Measurements from ENCODE around the gene CERT1. TPM values are rescaled to one million over a fixed set of nuclear protein-coding genes. Genes with fewer than 3 reads are reported as not detected.
"Not testable (repeated sequence)": the region's sequence is repeated elsewhere in the genome, so short reads cannot be mapped to it uniquely, and the experiment has no call there.

The CERT1 gene
- total RNA-seq, 1 donor = 50.3 TPM

DNA sequence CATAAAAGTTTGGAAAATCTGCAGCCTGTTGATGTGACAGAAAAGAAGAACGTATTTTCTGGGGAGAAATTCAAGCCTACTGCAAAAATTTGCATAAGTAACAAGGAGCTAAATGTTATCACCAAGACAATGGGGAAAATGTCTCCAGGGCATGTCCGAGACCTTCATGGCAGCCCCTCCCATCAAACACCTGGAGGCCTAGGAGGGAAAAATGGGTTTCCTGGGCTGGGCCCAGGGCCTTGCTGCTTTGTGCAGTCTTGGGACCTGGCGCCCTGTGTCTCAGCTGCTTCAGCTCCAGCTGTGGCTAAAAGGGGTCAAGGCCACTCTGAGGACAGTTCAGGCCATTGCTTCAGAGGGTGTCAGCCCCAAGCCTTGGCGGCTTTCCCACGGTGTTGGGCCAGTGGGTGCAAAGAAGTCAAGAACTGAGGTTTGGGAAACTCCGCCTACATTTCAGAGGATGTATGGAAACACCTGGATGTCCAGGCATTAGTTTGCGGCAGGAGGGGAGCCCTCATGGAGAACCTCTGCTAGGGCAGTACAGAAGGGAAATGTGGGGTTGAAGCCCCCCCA lies 13.1 kb downstream of the CERT1 start:
- DNase-seq (ENCODE audit: insufficient read length, low spot score, missing footprints) = no peak
- H3K79me2 ChIP-seq (ENCODE audit: insufficient read depth, low read length) = peaks cover 62% of the 10 kb centered on the region
- no peaks in the 10 kb centered on the region for H4K20me1 ChIP-seq (ENCODE audit: insufficient read depth, low read length)

DNA sequence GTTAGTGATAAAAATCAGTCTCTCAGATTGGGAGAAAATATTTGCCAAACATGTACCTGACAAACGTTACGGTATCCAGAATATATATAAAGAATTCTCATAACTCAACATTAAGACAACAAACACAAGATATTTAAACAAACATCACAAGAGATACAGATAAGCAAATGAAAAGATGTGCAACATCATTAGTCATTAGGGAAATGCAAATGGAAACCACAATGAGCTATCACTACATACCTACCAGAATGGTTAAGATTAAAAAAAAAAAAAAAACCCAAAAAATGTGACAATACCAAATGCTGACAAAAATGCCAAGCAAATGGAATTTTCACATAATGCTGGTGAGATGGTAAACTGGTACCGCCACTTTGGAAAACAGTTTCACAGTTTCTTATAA lies 15.4 kb downstream of the CERT1 start:
- TF ChIP-seq CTCF (IDR thresholded peaks at IDR 0.05; ENCODE audit: extremely low read depth, low read depth, low read length) = no peak
- no peak overlapping the region for H2AFZ ChIP-seq (ENCODE audit: low read length)
- peaks cover 7% of the 10 kb centered on the region for H3K36me3 ChIP-seq (ENCODE audit: insufficient read depth, low read length)
- no peaks in the 10 kb centered on the region for H3K9me3 ChIP-seq (ENCODE audit: low read depth, low read length)
- H3K4me3 ChIP-seq (ENCODE audit: insufficient read depth, low read length) = no peak overlapping the region
- no peak overlapping the region for H3K4me2 ChIP-seq (ENCODE audit: insufficient read depth, low read length)
- peaks cover 51% of the 10 kb centered on the region for H3K79me2 ChIP-seq (ENCODE audit: insufficient read depth, low read length)
- no peaks in the 10 kb centered on the region for H3K4me1 ChIP-seq (ENCODE audit: insufficient read depth, low read length)
- DNase-seq (ENCODE audit: insufficient read length, low spot score, missing footprints) = no peak
- H3K27ac ChIP-seq (ENCODE audit: low read depth, low read length) = no peak overlapping the region
- no peaks in the 10 kb centered on the region for H3K27me3 ChIP-seq (ENCODE audit: insufficient read depth, low read length)
- peaks cover 3% of the 10 kb centered on the region for H4K20me1 ChIP-seq (ENCODE audit: insufficient read depth, low read length)

More for the DNA sequence above, 13.1 kb downstream of the CERT1 start:
- no peaks in the 10 kb centered on the region for H3K9me3 ChIP-seq (ENCODE audit: low read depth, low read length)
- no peaks in the 10 kb centered on the region for H3K36me3 ChIP-seq (ENCODE audit: insufficient read depth, low read length)
- H2AFZ ChIP-seq (ENCODE audit: low read length) = no peak overlapping the region
- H3K4me2 ChIP-seq (ENCODE audit: insufficient read depth, low read length) = no peak overlapping the region
- no peaks in the 10 kb centered on the region for H3K4me1 ChIP-seq (ENCODE audit: insufficient read depth, low read length)
- H3K4me3 ChIP-seq (ENCODE audit: insufficient read depth, low read length) = no peak overlapping the region
- TF ChIP-seq CTCF (IDR thresholded peaks at IDR 0.05; ENCODE audit: extremely low read depth, low read depth, low read length) = no peak
- H3K27ac ChIP-seq (ENCODE audit: low read depth, low read length) = no peak overlapping the region
- H3K27me3 ChIP-seq (ENCODE audit: insufficient read depth, low read length) = no peaks in the 10 kb centered on the region

GRCh38 chr5:75491621-75492020 lies 19.8 kb downstream of the CERT1 start:
- Histone ChIP-seq H3K9me3 (ENCODE audit: low read depth, low read length) (no peaks in the 10 kb centered on the region), H4K20me1 (ENCODE audit: insufficient read depth, low read length) (peaks cover 9% of the 10 kb centered on the region), H3K79me2 (ENCODE audit: insufficient read depth, low read length) (peaks cover 49% of the 10 kb centered on the region), H3K27me3 (ENCODE audit: insufficient read depth, low read length) (no peaks in the 10 kb centered on the region), H3K27ac (ENCODE audit: low read depth, low read length) (no peak overlapping the region), H3K4me3 (ENCODE audit: insufficient read depth, low read length) (no peak overlapping the region), H2AFZ (ENCODE audit: low read length) (no peak overlapping the region), H3K4me1 (ENCODE audit: insufficient read depth, low read length) (no peaks in the 10 kb centered on the region), H3K4me2 (ENCODE audit: insufficient read depth, low read length) (no peak overlapping the region), H3K36me3 (ENCODE audit: insufficient read depth, low read length) (peaks cover 7% of the 10 kb centered on the region)
- DNase-seq (ENCODE audit: insufficient read length, low spot score, missing footprints) = no peak
- TF ChIP-seq CTCF (IDR thresholded peaks at IDR 0.05; ENCODE audit: extremely low read depth, low read depth, low read length) = no peak

DNA sequence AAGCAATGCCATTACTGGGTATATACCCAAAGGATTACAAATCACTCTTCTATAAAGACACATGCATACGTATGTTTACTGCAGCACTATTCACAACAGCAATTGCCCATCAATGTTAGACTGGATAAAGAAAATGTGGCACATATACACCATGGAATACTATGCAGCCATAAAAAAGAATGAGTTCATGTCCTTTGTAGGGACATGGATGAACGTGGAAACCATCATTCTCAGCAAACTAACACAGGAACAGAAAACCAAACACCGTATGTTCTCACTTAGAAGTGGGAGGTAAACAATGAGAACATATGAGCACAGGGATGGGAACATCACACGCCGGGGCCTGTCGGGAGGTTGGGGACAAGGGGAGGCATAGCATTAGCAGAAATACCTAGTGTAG lies 21.6 kb downstream of the CERT1 start:
- DNase-seq (ENCODE audit: insufficient read length, low spot score, missing footprints); H2AFZ ChIP-seq (ENCODE audit: low read length); H3K4me3 ChIP-seq (ENCODE audit: insufficient read depth, low read length); H3K36me3 ChIP-seq (ENCODE audit: insufficient read depth, low read length); H3K27me3 ChIP-seq (ENCODE audit: insufficient read depth, low read length); H3K4me2 ChIP-seq (ENCODE audit: insufficient read depth, low read length); H3K27ac ChIP-seq (ENCODE audit: low read depth, low read length); H3K9me3 ChIP-seq (ENCODE audit: low read depth, low read length); H3K4me1 ChIP-seq (ENCODE audit: insufficient read depth, low read length): not testable (repeated sequence)
- Histone ChIP-seq H4K20me1 (ENCODE audit: insufficient read depth, low read length) (peaks cover 17% of the 10 kb centered on the region), H3K79me2 (ENCODE audit: insufficient read depth, low read length) (peaks cover 56% of the 10 kb centered on the region)
